ENCODE measurements around the gene CTLA4.

Gene CTLA4

GRCh38 chr2:203859030-203859789, 8.4 kb upstream of the CTLA4 start:
- DNase-seq (ENCODE audit: insufficient read length) (no peak), FAIRE-seq (no peak)
- TF ChIP-seq POLR2AphosphoS5 (IDR thresholded peaks at IDR 0.05; ENCODE audit: low read depth, low read length) (no peak), POLR2A (IDR thresholded peaks at IDR 0.05; ENCODE audit: low read depth, low read length) (no peak), TAF1 (IDR thresholded peaks at IDR 0.05; ENCODE audit: borderline replicate concordance, low read depth, low read length) (no peak)

- no peak for TF ChIP-seq TAF1 (IDR thresholded peaks at IDR 0.05; ENCODE audit: borderline replicate concordance, low read depth, low read length)
- no peak for TF ChIP-seq POLR2AphosphoS5 (IDR thresholded peaks at IDR 0.05; ENCODE audit: low read depth, low read length)
- no peak for TF ChIP-seq POLR2A (IDR thresholded peaks at IDR 0.05; ENCODE audit: low read depth, low read length)
- DNase-seq (ENCODE audit: insufficient read length) (no peak), FAIRE-seq (no peak)
These were observed 6.4 kb upstream of the CTLA4 start for GRCh38 chr2:203861197-203861596.

- FAIRE-seq = no peak
These were observed 6.0 kb upstream of the CTLA4 start for GRCh38 chr2:203861607-203862006.

GRCh38 chr2:203869223-203870042, 1.9 kb downstream of the CTLA4 start:
- DNase-seq (ENCODE audit: insufficient read length) = no peak
- TF ChIP-seq POLR2AphosphoS5 (IDR thresholded peaks at IDR 0.05; ENCODE audit: low read depth, low read length) = no peak
- no peak for TF ChIP-seq TAF1 (IDR thresholded peaks at IDR 0.05; ENCODE audit: borderline replicate concordance, low read depth, low read length)
- TF ChIP-seq POLR2A (IDR thresholded peaks at IDR 0.05; ENCODE audit: low read depth, low read length) = no peak
- FAIRE-seq = peak; percentile 27

More at GRCh38 chr2:203861607-203862006, 6.0 kb upstream of the CTLA4 start:
- TF ChIP-seq POLR2A (IDR thresholded peaks at IDR 0.05; ENCODE audit: low read depth, low read length) (no peak), POLR2AphosphoS5 (IDR thresholded peaks at IDR 0.05; ENCODE audit: low read depth, low read length) (no peak), TAF1 (IDR thresholded peaks at IDR 0.05; ENCODE audit: borderline replicate concordance, low read depth, low read length) (no peak)
- DNase-seq (ENCODE audit: insufficient read length) = no peak

GRCh38 chr2:203870481-203870880, 2.9 kb downstream of the CTLA4 start:
- DNase-seq (ENCODE audit: insufficient read length) (no peak), FAIRE-seq (no peak)
- TF ChIP-seq TAF1 (IDR thresholded peaks at IDR 0.05; ENCODE audit: borderline replicate concordance, low read depth, low read length) (no peak), POLR2AphosphoS5 (IDR thresholded peaks at IDR 0.05; ENCODE audit: low read depth, low read length) (no peak), POLR2A (IDR thresholded peaks at IDR 0.05; ENCODE audit: low read depth, low read length) (no peak)

GRCh38 chr2:203870941-203871340, 3.4 kb downstream of the CTLA4 start:
- DNase-seq (ENCODE audit: insufficient read length) (no peak), FAIRE-seq (no peak)
- TF ChIP-seq TAF1 (IDR thresholded peaks at IDR 0.05; ENCODE audit: borderline replicate concordance, low read depth, low read length) = no peak
- no peak for TF ChIP-seq POLR2A (IDR thresholded peaks at IDR 0.05; ENCODE audit: low read depth, low read length)
- no peak for TF ChIP-seq POLR2AphosphoS5 (IDR thresholded peaks at IDR 0.05; ENCODE audit: low read depth, low read length)

- no peak for TF ChIP-seq POLR2AphosphoS5 (IDR thresholded peaks at IDR 0.05; ENCODE audit: low read depth, low read length)
- no peak for TF ChIP-seq TAF1 (IDR thresholded peaks at IDR 0.05; ENCODE audit: borderline replicate concordance, low read depth, low read length)
- TF ChIP-seq POLR2A (IDR thresholded peaks at IDR 0.05; ENCODE audit: low read depth, low read length) = no peak
- DNase-seq (ENCODE audit: insufficient read length) (peak; percentile 17), FAIRE-seq (peak; percentile 95)
These were observed 3.9 kb downstream of the CTLA4 start for GRCh38 chr2:203871371-203871983.

- no peak for FAIRE-seq
- TF ChIP-seq POLR2A (IDR thresholded peaks at IDR 0.05; ENCODE audit: low read depth, low read length) (no peak), TAF1 (IDR thresholded peaks at IDR 0.05; ENCODE audit: borderline replicate concordance, low read depth, low read length) (no peak), POLR2AphosphoS5 (IDR thresholded peaks at IDR 0.05; ENCODE audit: low read depth, low read length) (no peak)
- DNase-seq (ENCODE audit: insufficient read length) = no peak
These were observed 5.9 kb downstream of the CTLA4 start for GRCh38 chr2:203873461-203873860.

GRCh38 chr2:203873921-203874631, 6.5 kb downstream of the CTLA4 start:
- FAIRE-seq (no peak), DNase-seq (ENCODE audit: insufficient read length) (no peak)

GRCh38 chr2:203875471-203875870, 7.9 kb downstream of the CTLA4 start:
- TF ChIP-seq POLR2AphosphoS5 (IDR thresholded peaks at IDR 0.05; ENCODE audit: low read depth, low read length) (no peak), POLR2A (IDR thresholded peaks at IDR 0.05; ENCODE audit: low read depth, low read length) (no peak), TAF1 (IDR thresholded peaks at IDR 0.05; ENCODE audit: borderline replicate concordance, low read depth, low read length) (no peak)
- DNase-seq (ENCODE audit: insufficient read length) (no peak), FAIRE-seq (no peak)

More at GRCh38 chr2:203873921-203874631, 6.5 kb downstream of the CTLA4 start:
- TF ChIP-seq POLR2AphosphoS5 (IDR thresholded peaks at IDR 0.05; ENCODE audit: low read depth, low read length) = no peak
- no peak for TF ChIP-seq TAF1 (IDR thresholded peaks at IDR 0.05; ENCODE audit: borderline replicate concordance, low read depth, low read length)
- no peak for TF ChIP-seq POLR2A (IDR thresholded peaks at IDR 0.05; ENCODE audit: low read depth, low read length)

- no peak for FAIRE-seq
- TF ChIP-seq POLR2AphosphoS5 (IDR thresholded peaks at IDR 0.05; ENCODE audit: low read depth, low read length) (no peak), TAF1 (IDR thresholded peaks at IDR 0.05; ENCODE audit: borderline replicate concordance, low read depth, low read length) (no peak)
These were observed 8.8 kb downstream of the CTLA4 start for GRCh38 chr2:203876328-203876727.

More at GRCh38 chr2:203876328-203876727, 8.8 kb downstream of the CTLA4 start:
- no peak for DNase-seq (ENCODE audit: insufficient read length)

Data from GM12892 (cell line).